HG02884 (cell line): ENCODE results near the gene BRWD1.

ENCODE experiments used
- ATAC-seq: cut with Tn5 transposase; IDR thresholded peaks from one replicate; pipeline ENCODE4 v1.9.1; 2021; ENCODE audit warnings: mild to moderate bottlenecking, moderate library complexity; ENCODE audit not compliant: unreplicated experiment

Gene BRWD1

GRCh38 chr21:39313571-39314142 is at the start of gene BRWD1:
BRWD1 (minus strand) TSS chr21:39313632; CDS start chr21:39313491, 141 bp downstream.
- peak; percentile 38 for ATAC-seq

- ATAC-seq = no peak
Observed at GRCh38 chr21:39362733-39363132, 49.3 kb upstream of the BRWD1 start.

- ATAC-seq = no peak
Observed at GRCh38 chr21:39359382-39359781, 46.0 kb upstream of the BRWD1 start.

- ATAC-seq = no peak
Observed at GRCh38 chr21:39353295-39353694, 39.9 kb upstream of the BRWD1 start.

GRCh38 chr21:39350094-39351005 is 36.9 kb upstream of the BRWD1 start:
- no peak for ATAC-seq

GRCh38 chr21:39349211-39350093 is 36.0 kb upstream of the BRWD1 start:
- ATAC-seq = peak; percentile 79

- peak; percentile 43 for ATAC-seq
Observed at GRCh38 chr21:39348355-39349210, 35.2 kb upstream of the BRWD1 start, which contains the start of gene HMGN1. HMGN1 (minus strand) TSS chr21:39349088; CDS start chr21:39348917, 171 bp downstream.

- no peak for ATAC-seq
Observed at GRCh38 chr21:39348040-39348354, 34.6 kb upstream of the BRWD1 start.

GRCh38 chr21:39347537-39347936 is 34.1 kb upstream of the BRWD1 start:
- no peak for ATAC-seq

- no peak for ATAC-seq
Observed at GRCh38 chr21:39346671-39347331, 33.4 kb upstream of the BRWD1 start.

- no peak for ATAC-seq
Observed at GRCh38 chr21:39346206-39346605, 32.8 kb upstream of the BRWD1 start.

GRCh38 chr21:39345440-39345839 is 32.0 kb upstream of the BRWD1 start:
- ATAC-seq = no peak

- no peak for ATAC-seq
Observed at GRCh38 chr21:39344848-39345247, 31.4 kb upstream of the BRWD1 start.

- ATAC-seq = no peak
Observed at GRCh38 chr21:39341249-39341923, 28.0 kb upstream of the BRWD1 start.

GRCh38 chr21:39340687-39341086 is 27.3 kb upstream of the BRWD1 start:
- no peak for ATAC-seq

GRCh38 chr21:39339231-39339630 is 25.8 kb upstream of the BRWD1 start:
- no peak for ATAC-seq

- no peak for ATAC-seq
Observed at GRCh38 chr21:39336457-39337008, 23.1 kb upstream of the BRWD1 start.

- no peak for ATAC-seq
Observed at GRCh38 chr21:39334611-39335010, 21.2 kb upstream of the BRWD1 start.

- ATAC-seq = no peak
Observed at GRCh38 chr21:39332175-39332574, 18.7 kb upstream of the BRWD1 start.
